Erythroblast (primary cell): ENCODE data around the gene TRIO.

Source experiments
- DNase-seq, 2 experiments: peaks; one replicate each; lab custom pipeline; 2025; lab: John Stamatoyannopoulos, UW
- GATA1 ChIP-seq: IDR thresholded peaks from 2 replicates; pipeline ENCODE4 v1.6.1; 2011; ENCODE audit warnings: low read depth, mild to moderate bottlenecking, control low read depth, low read length, moderate library complexity
- POLR2A ChIP-seq: IDR thresholded peaks from 2 replicates; pipeline ENCODE4 v1.6.1; 2011; ENCODE audit warnings: mild to moderate bottlenecking, low read length

Gene TRIO

GRCh38 chr5:14112998-14113652, 30.0 kb upstream of the TRIO start:
- DNase-seq, result no peak

GRCh38 chr5:14114615-14115251, 28.4 kb upstream of the TRIO start:
- no peak for TF ChIP-seq GATA1
- no peak for TF ChIP-seq POLR2A
- DNase-seq, result no peak

More at GRCh38 chr5:14112998-14113652, 30.0 kb upstream of the TRIO start:
- TF ChIP-seq POLR2A (no peak), GATA1 (no peak)

GRCh38 chr5:14115323-14115895, 27.7 kb upstream of the TRIO start:
- no peak for TF ChIP-seq POLR2A
- TF ChIP-seq GATA1, result no peak
- DNase-seq, result no peak

DNA sequence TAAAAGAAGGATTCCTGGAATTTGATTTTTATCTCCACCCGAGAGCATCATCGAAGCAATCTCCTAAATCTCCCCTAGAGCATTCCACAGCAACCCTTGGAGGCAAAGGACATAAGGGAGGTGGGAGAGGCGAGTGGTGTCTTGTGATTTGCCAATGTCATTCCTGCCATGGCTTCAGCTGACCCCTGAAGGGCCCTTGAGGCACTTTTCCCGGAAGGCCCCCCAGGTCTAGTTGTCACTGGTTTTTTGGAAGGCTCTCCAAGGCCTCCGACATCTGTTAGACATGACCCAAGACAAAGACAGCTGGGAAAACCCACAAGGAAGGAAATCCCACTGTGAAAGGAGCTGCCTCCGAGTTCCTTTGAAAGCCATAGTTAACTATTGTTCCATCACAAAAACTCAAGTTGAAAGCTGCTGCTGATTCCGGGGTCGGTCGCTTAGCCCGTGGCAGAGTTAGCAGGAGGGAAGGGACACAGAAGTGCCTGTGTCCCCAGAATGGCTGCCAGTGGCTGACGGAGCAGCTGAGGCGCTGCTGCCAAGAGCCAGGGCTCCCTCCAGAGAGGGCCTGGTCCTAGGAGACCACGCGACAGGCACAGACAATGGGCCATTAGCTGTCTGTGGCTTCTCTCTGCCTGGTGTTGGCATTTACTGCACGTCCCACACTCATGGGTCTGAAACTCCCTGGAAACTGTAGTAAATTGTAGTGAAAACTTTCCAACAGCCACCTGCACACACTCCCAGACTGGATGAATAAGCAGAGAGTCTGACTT, 24.4 kb upstream of the TRIO start:
- TF ChIP-seq POLR2A (no peak), GATA1 (no peak)
- no peak for DNase-seq

DNA sequence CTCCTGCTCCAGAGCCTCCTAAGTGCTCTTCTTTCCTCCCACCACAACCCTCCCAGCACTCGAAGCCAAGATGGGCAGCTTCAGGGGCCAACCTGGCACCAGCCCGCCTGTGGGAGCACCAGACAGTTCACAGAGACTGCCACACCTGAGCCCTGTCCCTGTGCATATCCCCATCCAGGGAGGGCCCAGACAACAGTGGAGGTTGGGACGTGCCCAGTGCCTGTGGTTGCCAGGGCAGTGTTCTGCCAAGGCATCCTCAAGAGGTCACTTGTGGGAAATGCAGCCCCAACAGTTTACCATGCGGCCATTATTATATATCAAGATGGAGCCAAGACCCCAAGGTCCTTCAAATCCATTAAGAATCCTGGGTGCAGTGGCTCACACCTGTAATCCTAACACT, 23.0 kb upstream of the TRIO start:
- no peak for DNase-seq
- TF ChIP-seq POLR2A (no peak), GATA1 (no peak)

DNA sequence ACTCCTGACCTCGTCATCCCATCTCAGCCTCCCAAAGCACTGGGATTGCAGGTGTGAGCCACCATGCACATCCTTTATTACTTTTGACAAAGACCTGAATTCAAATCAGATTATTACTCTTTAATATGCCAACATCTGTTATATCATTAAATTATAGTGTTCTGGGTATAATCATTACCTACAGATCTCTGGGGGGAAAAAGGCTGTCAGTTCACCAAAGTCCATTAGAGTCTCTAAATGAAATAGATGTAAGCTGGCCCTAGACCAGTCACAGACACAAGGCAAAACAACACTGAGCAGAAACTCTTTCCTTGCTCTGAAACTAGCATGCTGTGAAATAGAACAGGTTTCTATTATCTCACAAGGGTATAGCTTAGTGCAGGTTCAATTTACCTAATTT, 21.6 kb upstream of the TRIO start:
- TF ChIP-seq GATA1 (no peak), POLR2A (no peak)
- DNase-seq, result no peak

GRCh38 chr5:14122089-14122488, 21.1 kb upstream of the TRIO start:
- TF ChIP-seq POLR2A, result no peak
- no peak for TF ChIP-seq GATA1
- DNase-seq, result no peak

DNA sequence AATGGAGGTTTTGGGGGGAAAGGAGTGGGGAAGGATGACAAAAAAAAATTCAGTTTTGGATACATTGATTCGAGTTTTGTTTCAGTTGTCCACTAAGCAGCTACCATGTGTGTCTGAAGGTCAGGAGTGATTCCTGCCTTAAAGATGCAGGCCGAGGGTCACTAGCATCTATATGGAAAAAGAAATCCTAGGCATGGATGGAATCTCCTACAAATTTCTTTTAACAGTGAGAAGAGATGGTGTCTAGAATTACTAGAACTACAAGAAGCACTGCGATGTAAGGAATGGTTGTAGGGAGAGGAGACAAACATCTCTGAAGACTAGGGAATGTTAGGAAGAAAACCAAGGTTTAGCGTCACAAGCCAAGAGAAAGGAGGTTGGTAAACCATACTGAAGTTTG, 19.6 kb upstream of the TRIO start:
- no peak for TF ChIP-seq GATA1
- no peak for TF ChIP-seq POLR2A
- DNase-seq, result no peak

DNA sequence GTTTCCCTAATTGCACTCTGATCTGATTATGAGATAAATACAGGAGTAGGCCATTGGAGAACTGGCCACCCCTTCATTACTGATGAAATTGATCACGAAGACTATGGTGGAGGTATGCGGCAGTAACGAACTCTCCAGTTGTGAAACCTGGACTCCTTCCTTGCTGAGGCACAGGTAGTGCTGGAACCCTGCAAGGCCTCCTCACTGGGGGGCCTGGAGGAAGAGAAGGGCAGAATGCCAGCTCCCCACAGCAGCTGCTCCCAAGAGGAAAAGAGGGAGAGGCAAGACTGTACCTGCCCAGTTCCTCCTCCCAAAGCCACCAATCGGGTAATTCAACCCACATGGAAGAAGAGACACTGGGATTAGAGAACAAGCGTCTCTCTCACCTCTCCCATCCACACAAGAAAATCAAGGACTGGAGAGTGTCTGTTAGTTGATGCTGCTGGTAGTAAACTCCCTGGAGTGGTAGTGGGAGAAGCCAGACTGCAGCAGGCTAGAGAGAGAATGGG, 19.1 kb upstream of the TRIO start:
- no peak for DNase-seq
- TF ChIP-seq GATA1 (no peak), POLR2A (no peak)

DNA sequence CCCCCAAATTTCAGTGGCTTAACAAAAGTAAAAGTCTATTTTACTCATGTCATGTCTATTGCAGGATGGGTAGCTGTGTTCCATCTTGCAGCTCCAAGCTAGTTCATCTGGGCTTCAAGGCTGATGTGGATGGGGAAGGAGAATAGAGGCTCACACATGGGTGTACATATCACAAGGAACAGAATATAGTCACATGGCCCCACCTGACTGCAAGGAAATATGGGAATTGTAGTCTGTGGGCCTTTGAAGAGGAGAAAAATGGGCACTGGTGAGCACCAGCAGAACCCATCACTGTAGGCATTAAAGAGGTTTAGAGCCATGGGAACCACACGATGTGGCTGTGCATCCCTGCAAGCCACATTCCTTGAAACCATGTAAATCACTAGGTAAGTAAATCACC, 17.9 kb upstream of the TRIO start:
- no peak for DNase-seq
- TF ChIP-seq POLR2A (no peak), GATA1 (no peak)

DNA sequence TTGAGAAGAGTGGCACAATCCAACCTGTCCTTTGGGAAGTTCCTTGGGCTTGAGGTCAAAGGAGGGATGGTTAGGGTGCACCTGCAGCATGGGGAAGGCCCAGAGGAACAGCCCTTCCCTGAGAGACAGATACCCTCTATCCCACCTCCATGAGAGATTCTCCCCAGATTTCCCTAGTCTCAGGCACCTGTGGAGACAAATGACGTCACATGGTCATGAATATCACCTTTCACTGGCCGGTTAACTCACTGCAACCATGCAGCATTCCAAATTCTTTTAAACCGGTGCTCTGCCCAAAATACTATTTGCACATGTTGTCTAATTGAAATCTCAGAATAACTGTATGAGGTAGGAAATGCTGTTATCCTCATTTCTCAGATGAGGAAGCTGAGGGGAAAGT, 15.6 kb upstream of the TRIO start:
- no peak for DNase-seq
- TF ChIP-seq POLR2A, result no peak
- no peak for TF ChIP-seq GATA1

DNA sequence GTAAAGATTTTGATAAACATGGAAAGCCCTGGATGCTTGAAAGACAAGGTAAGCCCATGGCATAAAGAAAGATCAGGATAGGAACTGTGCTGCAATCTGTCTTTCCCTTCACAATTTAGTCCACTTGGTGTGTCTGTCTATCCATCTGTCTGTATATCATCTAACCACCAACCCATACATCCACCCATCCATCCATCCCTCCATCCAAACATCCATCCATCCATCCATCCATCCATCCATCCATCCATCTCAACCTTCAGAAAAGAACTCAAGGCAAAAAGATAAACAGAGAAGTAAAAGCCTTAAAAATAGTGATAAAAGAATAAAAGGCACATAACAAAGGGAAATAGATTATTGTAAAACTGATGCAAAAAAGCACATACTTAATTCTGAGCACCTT, 15.1 kb upstream of the TRIO start:
- no peak for DNase-seq
- TF ChIP-seq POLR2A (no peak), GATA1 (no peak)

- no peak for DNase-seq
Observed at GRCh38 chr5:14129123-14129522, 14.0 kb upstream of the TRIO start.

More at GRCh38 chr5:14129123-14129522, 14.0 kb upstream of the TRIO start:
- TF ChIP-seq POLR2A (no peak), GATA1 (no peak)
